ENCODE data around the gene AMFR.

The AMFR gene

DNA sequence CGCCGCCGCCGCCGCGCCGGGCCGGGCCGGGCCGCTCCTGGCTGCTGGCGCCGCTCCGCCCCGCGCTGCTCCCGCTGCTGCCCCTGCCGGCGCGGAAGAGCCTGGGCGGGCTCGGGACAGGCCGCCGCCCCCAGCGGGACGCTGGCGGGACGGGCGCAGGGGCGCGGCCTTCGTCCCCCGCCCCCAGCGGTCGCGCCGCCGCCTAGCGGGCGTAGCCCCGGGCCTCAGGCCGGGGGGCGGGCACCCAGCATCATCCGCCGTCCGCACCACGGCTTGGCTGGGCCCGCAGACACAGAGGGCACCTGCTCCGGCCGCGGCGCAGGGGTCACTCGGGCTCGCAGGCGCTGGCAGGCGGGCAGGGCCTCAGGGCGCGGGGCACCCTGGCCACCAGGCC is at the start of gene AMFR:
AMFR (minus strand) TSS at position 107 of the 394 bp plus-strand sequence. CDS start 218 bp downstream, outside the sequence.
- peak; percentile 24 for DNase-seq (ENCODE audit: low read depth)
- H3K4me3 ChIP-seq (ENCODE audit: low read depth, low read length): peak within 1 kb of the TSS; percentile 65
- peak; percentile 45 for TF ChIP-seq CTCF (IDR thresholded peaks at IDR 0.05; ENCODE audit: low read depth, low read length, missing control alignments)

DNA sequence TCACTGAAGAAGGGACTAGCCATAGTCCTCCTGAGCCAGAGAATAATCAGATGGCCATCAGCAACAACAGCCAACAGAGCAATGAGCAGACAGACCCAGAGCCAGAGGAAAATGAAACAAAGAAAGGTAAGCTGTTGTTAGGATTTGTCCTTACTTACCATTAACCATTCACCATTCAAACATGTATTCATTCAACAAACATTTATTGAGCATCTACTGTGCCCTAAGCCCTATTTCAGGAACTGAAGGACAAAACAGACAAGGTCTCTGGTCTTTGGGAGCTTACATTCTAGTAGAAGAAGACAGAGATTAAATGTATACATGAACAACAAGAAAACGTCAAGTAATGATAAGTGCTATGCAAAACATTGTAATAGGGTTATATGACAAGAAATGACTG is 45.3 kb upstream of the AMFR start:
- DNase-seq (ENCODE audit: low read depth): no peak
- no peak for TF ChIP-seq CTCF (IDR thresholded peaks at IDR 0.05; ENCODE audit: low read depth, low read length, missing control alignments)
- no peak overlapping the region for H3K4me3 ChIP-seq (ENCODE audit: low read depth, low read length)

DNA sequence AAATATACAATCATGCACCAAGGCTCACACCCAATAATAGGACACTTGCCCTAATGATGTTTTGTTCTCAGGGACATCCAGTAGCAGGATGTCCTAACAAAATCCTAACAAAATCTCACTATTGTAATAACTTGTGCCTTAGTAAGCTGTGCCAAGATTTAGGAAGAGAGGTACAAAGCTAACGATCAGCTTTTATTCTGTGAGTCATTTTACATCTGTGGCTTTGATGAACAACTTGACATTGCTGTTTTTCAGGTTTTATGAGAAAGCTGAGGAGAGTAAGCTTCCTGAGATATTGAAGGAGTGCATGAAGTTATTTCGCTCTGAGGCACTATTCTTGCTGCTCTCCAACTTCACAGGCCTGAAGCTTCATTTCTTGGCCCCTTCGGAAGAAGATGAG is 44.9 kb upstream of the AMFR start:
- no peak for DNase-seq (ENCODE audit: low read depth)
- H3K4me3 ChIP-seq (ENCODE audit: low read depth, low read length): no peak overlapping the region
- no peak for TF ChIP-seq CTCF (IDR thresholded peaks at IDR 0.05; ENCODE audit: low read depth, low read length, missing control alignments)

DNA sequence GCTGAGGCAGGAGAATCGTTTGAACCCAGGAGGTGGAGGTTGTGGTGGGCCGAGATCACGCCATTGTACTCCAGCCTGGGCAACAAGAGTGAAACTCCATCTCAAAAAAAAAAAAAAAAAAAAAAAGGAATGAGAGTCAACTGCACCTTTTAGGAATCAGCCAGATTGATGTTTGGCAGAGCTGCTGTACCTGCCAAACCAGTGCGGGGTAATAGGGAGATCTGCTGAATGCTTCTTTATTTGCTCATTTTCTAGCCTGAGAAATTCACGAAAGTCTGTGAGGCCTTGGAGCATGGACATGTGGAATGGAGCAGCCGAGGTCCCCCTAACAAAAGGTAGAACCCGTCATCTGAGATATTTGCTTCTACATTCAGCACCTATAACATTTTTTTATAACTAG is 44.4 kb upstream of the AMFR start:
- no peak for DNase-seq (ENCODE audit: low read depth)
- TF ChIP-seq CTCF (IDR thresholded peaks at IDR 0.05; ENCODE audit: low read depth, low read length, missing control alignments): no peak
- H3K4me3 ChIP-seq (ENCODE audit: low read depth, low read length): no peak overlapping the region

- TF ChIP-seq CTCF (IDR thresholded peaks at IDR 0.05; ENCODE audit: low read depth, low read length, missing control alignments): no peak
- DNase-seq (ENCODE audit: low read depth): no peak
- no peak overlapping the region for H3K4me3 ChIP-seq (ENCODE audit: low read depth, low read length)
These were observed 43.5 kb upstream of the AMFR start for GRCh38 chr16:56468800-56469199.

DNA sequence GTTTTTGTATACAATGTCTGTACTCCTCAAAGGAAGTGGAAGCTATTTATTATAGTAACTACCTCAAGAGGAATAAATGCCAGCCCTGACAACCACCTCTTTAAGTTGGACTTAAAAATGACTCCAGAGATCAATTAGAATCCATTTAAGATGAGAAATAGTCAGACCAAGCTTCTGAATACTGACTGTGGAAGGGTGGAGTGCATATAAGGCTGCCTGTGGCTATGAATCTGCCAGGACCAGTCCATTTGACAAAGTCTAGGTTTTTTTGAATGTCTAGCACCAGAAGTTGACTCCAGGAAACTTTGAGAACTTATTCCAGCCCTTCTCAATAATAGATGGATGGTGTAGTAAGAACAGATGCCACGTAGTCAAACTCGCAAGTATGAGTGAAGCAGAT is 41.0 kb upstream of the AMFR start:
- no peak for TF ChIP-seq CTCF (IDR thresholded peaks at IDR 0.05; ENCODE audit: low read depth, low read length, missing control alignments)
- no peak for DNase-seq (ENCODE audit: low read depth)
- no peak overlapping the region for H3K4me3 ChIP-seq (ENCODE audit: low read depth, low read length)

GRCh38 chr16:56463153-56463552 is 37.8 kb upstream of the AMFR start:
- no peak for DNase-seq (ENCODE audit: low read depth)
- no peak for TF ChIP-seq CTCF (IDR thresholded peaks at IDR 0.05; ENCODE audit: low read depth, low read length, missing control alignments)
- no peak overlapping the region for H3K4me3 ChIP-seq (ENCODE audit: low read depth, low read length)

All from GM12864 (cell line).